Fibroblast of peridontal ligament (primary cell): Measurements from ENCODE around the gene PAK5.

Experiments
- DNase-seq: peaks from one replicate; pipeline ENCODE4 v3.0.0-alpha.2; 2010; ENCODE audit errors: extremely low read depth

PAK5 gene

GRCh38 chr20:9496155-9496554 is 342.7 kb downstream of the PAK5 start:
- no peak for DNase-seq

DNA sequence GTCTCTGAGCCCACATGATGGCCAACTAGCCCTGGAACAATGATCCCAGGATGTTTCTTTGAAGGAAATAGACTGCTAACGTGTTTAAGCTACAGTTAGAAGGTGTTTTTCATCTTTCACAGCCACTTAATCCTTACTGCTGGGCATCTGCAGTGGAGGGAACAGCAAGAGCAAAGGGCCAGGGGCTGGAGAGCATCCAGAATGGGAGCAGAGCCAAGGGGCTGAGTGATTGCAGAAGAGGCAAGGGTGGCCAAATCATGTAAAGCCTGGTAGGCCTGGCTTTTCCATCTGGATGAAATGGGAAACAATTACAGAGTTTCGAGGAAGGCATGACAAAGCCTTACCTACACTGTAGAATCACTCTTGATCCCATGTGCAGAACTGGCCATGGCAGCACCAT is 343.2 kb downstream of the PAK5 start:
- peak; percentile 29 for DNase-seq

DNA sequence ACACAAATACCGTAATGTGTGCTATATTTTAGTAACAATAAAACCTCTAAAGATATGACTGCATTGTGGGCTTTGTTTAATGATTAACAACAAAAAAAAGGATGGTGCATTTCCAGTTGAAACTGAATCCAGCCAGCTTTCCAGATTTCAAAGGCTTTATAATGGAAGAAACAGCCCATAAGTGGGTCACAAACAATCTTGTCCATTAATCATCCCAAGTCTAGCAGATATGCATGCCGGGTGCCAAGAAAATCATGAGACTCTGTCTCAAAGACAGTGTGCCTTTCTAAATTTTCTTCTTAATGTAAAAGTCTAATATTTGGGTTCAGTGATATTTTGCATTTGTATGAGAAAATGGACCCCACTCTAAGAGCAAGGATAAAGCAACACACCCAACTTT is 345.1 kb downstream of the PAK5 start:
- no peak for DNase-seq

DNA sequence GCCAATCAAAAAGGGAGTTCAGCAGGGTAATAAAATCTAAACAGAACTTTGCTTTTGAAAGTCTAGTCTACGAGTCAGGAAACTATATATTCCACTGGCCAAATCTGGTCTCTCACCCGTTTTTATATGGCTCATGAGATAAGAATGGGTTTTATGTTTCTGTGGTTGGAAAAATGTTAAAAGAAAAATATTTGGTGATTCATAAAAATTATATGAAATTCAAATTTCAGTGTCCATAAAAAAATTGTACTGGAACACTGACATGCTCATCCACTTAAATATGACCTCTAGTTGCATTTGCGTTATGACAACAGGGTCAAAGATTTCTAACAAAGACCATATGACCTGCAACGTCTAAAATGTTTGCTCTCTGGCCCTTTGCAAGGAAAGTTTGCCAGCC is 346.8 kb downstream of the PAK5 start:
- peak; percentile 75 for DNase-seq

- no peak for DNase-seq
Observed at GRCh38 chr20:9491324-9491723, 347.6 kb downstream of the PAK5 start.

DNA sequence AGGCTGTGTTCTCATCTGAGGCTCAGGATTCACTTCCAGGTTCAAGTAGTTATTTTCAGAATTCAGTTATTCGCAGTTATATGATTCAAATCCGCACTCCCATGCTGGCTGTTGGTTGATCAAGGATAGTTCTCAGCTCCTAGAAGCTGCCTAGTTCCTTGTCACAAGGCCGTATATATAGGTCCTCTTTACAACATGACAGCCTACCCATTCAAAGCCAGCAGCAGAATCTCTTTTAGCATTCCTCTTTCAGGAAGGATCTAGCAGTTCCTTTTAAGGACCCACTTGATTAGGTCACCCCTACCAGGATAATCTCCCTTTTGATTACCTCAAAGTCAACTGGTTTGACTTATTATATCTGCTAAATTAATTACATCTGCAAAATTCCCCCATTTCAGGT is 348.2 kb downstream of the PAK5 start:
- DNase-seq, result no peak

DNA sequence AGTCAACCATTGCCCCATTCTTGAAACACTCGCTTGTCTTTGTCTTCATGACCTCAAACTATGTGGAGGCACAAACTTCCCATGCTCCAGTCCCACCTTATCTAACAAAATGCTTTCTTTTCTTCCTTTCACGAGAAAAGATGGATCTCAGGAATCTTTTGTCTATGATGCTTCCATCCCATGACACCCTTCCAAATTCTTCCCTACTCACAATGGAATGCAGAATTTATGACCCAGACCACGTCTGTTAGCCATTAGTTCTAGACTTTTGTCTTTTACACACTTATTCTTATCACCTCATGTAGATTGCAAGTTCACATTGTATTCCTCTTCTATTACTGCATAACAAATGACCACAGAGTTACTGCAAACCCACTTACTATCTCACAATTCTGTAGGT is 348.7 kb downstream of the PAK5 start:
- peak; percentile 28 for DNase-seq

- no peak for DNase-seq
Observed at GRCh38 chr20:9488063-9488462, 350.8 kb downstream of the PAK5 start.
